Astrocyte of the spinal cord (primary cell): Measurements from ENCODE around the gene PCBP3.

Source experiments
- DNase-seq: peaks from one replicate; pipeline ENCODE4 v3.0.0; 2011; ENCODE audit warnings: low read depth, low spot score
- H3K4me3 ChIP-seq: 2 replicates; pipeline ENCODE4 v1.5.1; 2011; ENCODE audit warnings: low read depth, mild to moderate bottlenecking, low read length, moderate library complexity
- CTCF ChIP-seq: IDR thresholded peaks from 2 replicates; pipeline ENCODE4 v1.5.1; 2012; ENCODE audit warnings: low read depth, mild to moderate bottlenecking, low read length, inconsistent platforms
- in situ Hi-C: cut with HindIII; loops from 2 replicates; pipeline ENCODE4 v1.10.0; 2017; ENCODE audit warnings: low sequenced_read_pairs

Gene PCBP3

GRCh38 chr21:45740491-45741357 lies 97.2 kb downstream of the PCBP3 start:
- no peak overlapping the region for H3K4me3 ChIP-seq
- peak; percentile 4 for TF ChIP-seq CTCF
- DNase-seq = no peak
- in situ Hi-C loops = no loop called here

- in situ Hi-C loops = no loop called here
- no peak overlapping the region for H3K4me3 ChIP-seq
- DNase-seq = no peak
- TF ChIP-seq CTCF = no peak
Measured at GRCh38 chr21:45741691-45742090, 98.2 kb downstream of the PCBP3 start.

GRCh38 chr21:45742247-45742646 lies 98.7 kb downstream of the PCBP3 start:
- TF ChIP-seq CTCF = no peak
- no peak overlapping the region for H3K4me3 ChIP-seq
- no peak for DNase-seq
- in situ Hi-C loops = no loop called here

GRCh38 chr21:45745256-45745655 lies 101.7 kb downstream of the PCBP3 start:
- H3K4me3 ChIP-seq = no peak overlapping the region
- in situ Hi-C loops = no loop called here
- no peak for TF ChIP-seq CTCF
- DNase-seq = no peak

GRCh38 chr21:45747233-45747766 lies 103.8 kb downstream of the PCBP3 start:
- TF ChIP-seq CTCF = no peak
- in situ Hi-C loops = no loop called here
- DNase-seq = no peak
- no peak overlapping the region for H3K4me3 ChIP-seq

GRCh38 chr21:45747802-45748445 lies 104.4 kb downstream of the PCBP3 start:
- no peak overlapping the region for H3K4me3 ChIP-seq
- peak; percentile 40 for DNase-seq
- in situ Hi-C loops = no loop called here
- TF ChIP-seq CTCF = no peak
